Psoas muscle (tissue), 8 donors: ENCODE results near the gene KIAA0753. TPM values are rescaled to one million over a fixed set of nuclear protein-coding genes. Genes with fewer than 3 reads are reported as not detected.
A peak's percentile ranks its signal among the peaks of the same experiment; 100 is the strongest.
"Not testable (repeated sequence)": the region's sequence is repeated elsewhere in the genome, so short reads cannot be mapped to it uniquely, and the experiment has no call there.

Experiments
- ATAC-seq, 4 donors: fragments of 200-7000 bp; cut with Tn5 transposase; one replicate each; pipeline ENCODE4 v1.9.1; 2020; ENCODE audit warnings: moderate library complexity in 3 of 4, mild to moderate bottlenecking in 2 of 4
- DNase-seq, 2 donors: peaks; one replicate each; pipeline ENCODE4 v3.0.0-alpha.2; 2020
- H3K27ac ChIP-seq: fragments of 200-600 bp; one replicate; pipeline ENCODE4 v1.8.0; 2022
- H3K27me3 ChIP-seq, 3 donors: fragments of 200-600 bp in 1 of 3; one replicate each; pipeline versions ENCODE4 v1.6.1 to v1.8.0; 2013 to 2022; ENCODE audit warnings: low read length in 2 of 3, mild to moderate bottlenecking in 2 of 3, moderate library complexity in 1 of 3; ENCODE audit not compliant: insufficient read depth in 3 of 3
- H3K36me3 ChIP-seq, 2 donors: fragments of 200-600 bp in 1 of 2; one replicate each; pipeline versions ENCODE4 v1.6.1 to v1.8.0; 2013 to 2022; ENCODE audit warnings: low read depth in 1 of 2, mild to moderate bottlenecking in 1 of 2, moderate library complexity in 1 of 2; ENCODE audit not compliant: insufficient read depth in 1 of 2
- H3K4me1 ChIP-seq: fragments of 200-600 bp; one replicate; pipeline ENCODE4 v1.8.0; 2022
- H3K4me3 ChIP-seq: fragments of 200-600 bp; one replicate; pipeline ENCODE4 v1.8.0; 2022; ENCODE audit warnings: mild to moderate bottlenecking
- H3K9me3 ChIP-seq: fragments of 200-600 bp; one replicate; pipeline ENCODE4 v1.8.0; 2022
- CTCF ChIP-seq: fragments of 200-600 bp; IDR thresholded peaks from one replicate; pipeline ENCODE4 v1.8.0; 2022; ENCODE audit warnings: antibody characterized with exemption
- WGBS, 3 donors: extraction: QIAGEN DNeasy Blood & Tissue Kit; methylation state at CpG; one replicate each; pipeline versions ENCODE4 v1.1.6 to v1.1.7; 2013; 5-methylcytosine and 5-hydroxymethylcytosine counted together
- intact Hi-C, 2 donors: fragments of 100-400 bp; cut with DNase I; formaldehyde crosslinking; loops; one replicate each; pipeline versions ENCODE4 v1.11.0 to v1.14.2; 2022
- polyA plus RNA-seq, 3 donors: library from polyadenylated mRNA; stranded (reverse); fragments of 200-250 nt; gene quantifications; one replicate each; pipeline ENCODE4 v1.2.3, GENCODE V29; 2013
- total RNA-seq, 4 donors: library from RNA; stranded (reverse); fragmentation: NEBNext Ultra II Directional in 2 of 4; extraction: Animal tissue kit (Norgen Biotek cat#: 25700) in 2 of 4; gene quantifications; one replicate each; pipeline versions ENCODE4 v1.2.1 to v1.2.4, GENCODE V29; 2021 to 2023
- donor health status: healthy with polysubstance abuse.
- donor health status: DM: no; HTN: no; CAD: no; lungs with moderate emphysema.
- donor health status: Bipolar disorder and iron deficiency.
- donor health status: healthy.
- donor health status: DM: yes; HTN: yes; CAD: no.
- donor health status: DM: no; HTN: no; CAD: no.
- donor health status: DM: no; HTN: no; CAD: no.
- donor health status: DM: yes; HTN: yes; CAD: no.

Gene KIAA0753
- total and polyA plus RNA-seq, 7 donors = 2.4 to 4.7 (median 3.0) TPM

GRCh38 chr17:6660805-6661463, 20.4 kb upstream of the KIAA0753 start:
- WGBS, 3 donors = 28 to 42% (median 39%) methylated on average over 9 to 11 of the region's 11 CpGs
- intact Hi-C loops = loop anchor here in 1 of 2 donors (10.0 kb wide), 1 partner anchor 344 kb away; no protein-coding TSS in a partner anchor

DNA sequence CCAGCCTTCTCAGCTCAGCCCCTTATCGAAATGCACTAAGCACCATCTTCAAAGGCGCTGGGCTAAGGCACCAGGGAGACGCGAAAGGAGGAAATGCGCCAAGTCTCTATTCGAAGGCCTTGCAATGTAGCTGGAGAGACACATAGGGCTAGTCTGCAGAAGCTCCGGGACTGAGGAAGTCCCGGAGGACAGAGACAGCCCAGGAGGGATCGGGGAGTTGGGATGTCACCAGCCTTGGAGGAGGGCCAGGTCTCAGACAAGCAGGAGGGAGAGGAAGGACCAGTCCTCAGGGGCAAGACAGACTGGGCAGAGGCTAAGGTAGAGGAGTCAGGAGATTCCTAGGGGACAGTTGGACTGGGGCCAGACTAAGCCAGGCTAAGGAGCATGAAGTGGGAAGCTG, 19.6 kb upstream of the KIAA0753 start:
- H3K27me3 ChIP-seq = peaks cover 0 to 27% (median 9%) of the 10 kb centered on the region in 3 donors
- H3K9me3 ChIP-seq = no peaks in the 10 kb centered on the region
- intact Hi-C loops = loop anchor here in 1 of 2 donors (10.0 kb wide), 1 partner anchor 345 kb away; no protein-coding TSS in a partner anchor
- WGBS, 3 donors = 67 to 73% (median 68%) methylated on average over 9 of the region's 9 CpGs
- no peak overlapping the region for H3K4me3 ChIP-seq
- no peak overlapping the region for H3K27ac ChIP-seq
- no peaks in the 10 kb centered on the region for H3K4me1 ChIP-seq
- H3K36me3 ChIP-seq = no peaks in the 10 kb centered on the region
- ATAC-seq = no peak
- TF ChIP-seq CTCF = no peak
- no peak for DNase-seq

More at GRCh38 chr17:6660805-6661463, 20.4 kb upstream of the KIAA0753 start:
- Histone ChIP-seq H3K27ac (no peak overlapping the region), H3K36me3 (no peaks in the 10 kb centered on the region), H3K4me3 (no peak overlapping the region), H3K27me3 (peaks cover 0 to 26% (median 7%) of the 10 kb centered on the region in 3 donors), H3K9me3 (no peaks in the 10 kb centered on the region), H3K4me1 (no peaks in the 10 kb centered on the region)
- DNase-seq (no peak), ATAC-seq (no peak)
- TF ChIP-seq CTCF = no peak

- H3K9me3 ChIP-seq, H3K27ac ChIP-seq, H3K4me1 ChIP-seq, H3K36me3 ChIP-seq, intact Hi-C loops, ATAC-seq, H3K4me3 ChIP-seq, DNase-seq: not testable (repeated sequence)
- H3K27me3 ChIP-seq = peaks cover 0 to 32% (median 12%) of the 10 kb centered on the region in 3 donors
- 79 to 97% (median 89%) methylated on average over 2 to 5 of the region's 5 CpGs for WGBS, 3 donors
Measured at GRCh38 chr17:6658411-6658810, 17.9 kb upstream of the KIAA0753 start.

GRCh38 chr17:6657633-6658287, 17.2 kb upstream of the KIAA0753 start:
- H3K27ac ChIP-seq = no peak overlapping the region
- no peaks in the 10 kb centered on the region for H3K36me3 ChIP-seq
- TF ChIP-seq CTCF = no peak
- intact Hi-C loops = no loop called here
- H3K9me3 ChIP-seq = no peaks in the 10 kb centered on the region
- no peak for DNase-seq
- WGBS, 3 donors = 75 to 76% (median 75%) methylated on average over 17 to 18 of the region's 18 CpGs
- peaks cover 7% of the 10 kb centered on the region for H3K4me1 ChIP-seq
- no peak for ATAC-seq
- H3K4me3 ChIP-seq = no peak overlapping the region
- H3K27me3 ChIP-seq = peaks cover 0 to 32% (median 12%) of the 10 kb centered on the region in 3 donors

DNA sequence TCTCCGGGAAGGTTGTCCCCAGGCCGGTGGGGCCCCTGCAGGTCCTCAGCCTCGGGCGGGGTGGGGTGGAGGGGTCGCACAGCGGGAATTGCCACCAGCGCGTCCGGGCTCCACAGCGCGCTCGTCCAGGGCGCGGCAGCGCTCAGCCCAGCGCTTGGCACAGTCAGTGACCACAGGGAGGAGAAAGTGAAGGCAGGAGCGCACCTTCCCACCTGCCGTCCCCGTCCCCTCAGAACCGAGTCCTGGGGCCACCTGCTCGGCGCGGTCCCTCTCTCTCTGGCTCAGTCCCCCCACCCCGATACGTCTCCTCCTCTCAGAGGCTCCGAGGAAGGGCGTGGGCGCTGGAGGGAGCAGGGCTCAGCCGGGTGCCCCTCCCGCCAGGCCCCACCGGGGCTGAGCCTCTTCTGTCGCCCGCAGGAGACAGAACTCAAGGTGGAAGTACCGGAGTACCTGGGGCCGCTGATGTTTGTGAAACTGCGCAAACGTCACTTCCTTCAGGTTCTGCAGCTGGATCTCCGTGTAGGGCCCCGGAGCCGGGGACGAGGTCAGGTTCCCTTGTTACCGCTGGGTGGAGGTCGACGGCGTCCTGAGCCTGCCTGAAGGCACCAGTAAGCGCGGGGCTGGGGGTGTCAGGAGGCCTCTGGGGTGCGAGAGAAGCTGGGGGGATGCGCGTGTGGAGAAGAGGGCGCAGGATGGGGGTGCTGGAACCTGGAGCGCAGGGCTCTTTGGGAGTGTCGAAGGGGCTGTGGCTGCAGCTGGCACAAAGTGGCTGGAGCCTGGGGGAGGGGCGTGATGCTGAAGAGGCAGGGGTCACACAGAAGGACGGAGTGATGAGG, 16.5 kb upstream of the KIAA0753 start:
- Histone ChIP-seq H3K4me1 (peaks cover 14% of the 10 kb centered on the region), H3K27me3 (peaks cover 0 to 32% (median 12%) of the 10 kb centered on the region in 3 donors)
- DNase-seq, H3K9me3 ChIP-seq, H3K27ac ChIP-seq, H3K4me3 ChIP-seq, H3K36me3 ChIP-seq, intact Hi-C loops: not testable (repeated sequence)
- peak in 1 of 4 donors; percentile 29 for ATAC-seq
- WGBS, 3 donors = 8 to 16% (median 13%) methylated on average over 32 to 53 of the region's 55 CpGs

- H3K27ac ChIP-seq, intact Hi-C loops, H3K36me3 ChIP-seq, H3K4me3 ChIP-seq, DNase-seq, H3K9me3 ChIP-seq, ATAC-seq: not testable (repeated sequence)
- WGBS, 3 donors = 6 to 12% (median 11%) methylated on average over 18 to 35 of the region's 41 CpGs
- peaks cover 0 to 23% (median 9%) of the 10 kb centered on the region in 3 donors for H3K27me3 ChIP-seq
- peaks cover 14% of the 10 kb centered on the region for H3K4me1 ChIP-seq
Measured at GRCh38 chr17:6655732-6656361, 15.3 kb upstream of the KIAA0753 start.
